ENCODE data around the gene HEATR9. TPM values are rescaled to one million over a fixed set of nuclear protein-coding genes. Genes with fewer than 3 reads are reported as not detected.

HEATR9 gene
- total RNA-seq, 1 experiment from 2014 or later = not detected

DNA sequence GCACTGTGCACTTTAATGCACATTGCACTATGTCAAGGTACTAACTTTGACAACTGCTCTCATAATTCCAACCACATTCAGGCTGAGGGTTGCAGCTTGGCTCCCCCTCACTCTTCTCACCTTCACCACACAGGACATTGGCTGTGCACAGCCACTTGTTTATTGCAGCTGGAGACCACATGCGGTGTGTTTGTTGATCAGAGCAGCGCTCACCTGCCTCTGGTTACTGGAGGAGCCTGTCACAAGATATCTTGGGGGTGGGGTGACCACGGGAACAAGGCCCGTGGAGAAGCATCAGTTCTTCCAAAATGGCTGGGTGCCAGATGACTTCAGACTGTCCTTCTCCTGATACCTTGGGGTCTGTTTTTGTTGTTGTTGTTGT is 22.1 kb upstream of the HEATR9 start:
- no peaks in the 10 kb centered on the region for H3K36me3 ChIP-seq (ENCODE audit: control insufficient read depth in 1 of 2, insufficient read depth in 2 of 2, low read length in 2 of 2)
- ChIA-PET RAD21 (ENCODE audit: low non-redundant PET in 1 of 2, low total read pairs in 2 of 2, uncharacterized antibody in 2 of 2, unreplicated experiment in 2 of 2) (interaction anchor here in 1 of 2 experiments (0.7 kb wide), 1 partner anchor 114 kb away, joined by 5 read pairs; no protein-coding TSS in a partner anchor), POLR2A (no interaction called here), CTCF (no interaction called here)
- TF ChIP-seq, protein P1, sequence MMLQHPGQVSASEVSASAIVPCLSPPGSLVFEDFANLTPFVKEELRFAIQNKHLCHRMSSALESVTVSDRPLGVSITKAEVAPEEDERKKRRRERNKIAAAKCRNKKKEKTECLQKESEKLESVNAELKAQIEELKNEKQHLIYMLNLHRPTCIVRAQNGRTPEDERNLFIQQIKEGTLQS (IDR thresholded peaks at IDR 0.05) = no peak
- no peak for TF ChIP-seq ELF1 (IDR thresholded peaks at IDR 0.05; ENCODE audit: borderline replicate concordance, low read depth)
- TF ChIP-seq CBX3 (IDR thresholded peaks at IDR 0.05; ENCODE audit: low read depth) = no peak
- no peak for TF ChIP-seq RAD21 (IDR thresholded peaks at IDR 0.05; ENCODE audit: low read depth)
- no peak for TF ChIP-seq EGR1 (IDR thresholded peaks at IDR 0.05; ENCODE audit: low read depth)
- no peak for TF ChIP-seq FOSL1 (IDR thresholded peaks at IDR 0.05; ENCODE audit: low read depth)
- no peak for TF ChIP-seq SRF (IDR thresholded peaks at IDR 0.05; ENCODE audit: low read depth)
- TF ChIP-seq, protein P2, sequence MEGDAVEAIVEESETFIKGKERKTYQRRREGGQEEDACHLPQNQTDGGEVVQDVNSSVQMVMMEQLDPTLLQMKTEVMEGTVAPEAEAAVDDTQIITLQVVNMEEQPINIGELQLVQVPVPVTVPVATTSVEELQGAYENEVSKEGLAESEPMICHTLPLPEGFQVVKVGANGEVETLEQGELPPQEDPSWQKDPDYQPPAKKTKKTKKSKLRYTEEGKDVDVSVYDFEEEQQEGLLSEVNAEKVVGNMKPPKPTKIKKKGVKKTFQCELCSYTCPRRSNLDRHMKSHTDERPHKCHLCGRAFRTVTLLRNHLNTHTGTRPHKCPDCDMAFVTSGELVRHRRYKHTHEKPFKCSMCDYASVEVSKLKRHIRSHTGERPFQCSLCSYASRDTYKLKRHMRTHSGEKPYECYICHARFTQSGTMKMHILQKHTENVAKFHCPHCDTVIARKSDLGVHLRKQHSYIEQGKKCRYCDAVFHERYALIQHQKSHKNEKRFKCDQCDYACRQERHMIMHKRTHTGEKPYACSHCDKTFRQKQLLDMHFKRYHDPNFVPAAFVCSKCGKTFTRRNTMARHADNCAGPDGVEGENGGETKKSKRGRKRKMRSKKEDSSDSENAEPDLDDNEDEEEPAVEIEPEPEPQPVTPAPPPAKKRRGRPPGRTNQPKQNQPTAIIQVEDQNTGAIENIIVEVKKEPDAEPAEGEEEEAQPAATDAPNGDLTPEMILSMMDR (IDR thresholded peaks at IDR 0.05 in 2 of 3, conservative IDR thresholded peaks at IDR 0.05 in 1 of 3; ENCODE audit: borderline replicate concordance in 1 of 3, insufficient read depth in 1 of 3, low read depth in 2 of 3, low read length in 2 of 3) = no peak
- no peaks in the 10 kb centered on the region for H3K27me3 ChIP-seq (ENCODE audit: insufficient read depth, low read length)
- ATAC-seq = no peak
- H3K9ac ChIP-seq (ENCODE audit: low read length) = no peak overlapping the region
- H3K4me3 ChIP-seq (replicated peaks in 1 of 2; ENCODE audit: low read depth in 1 of 2, low read length in 2 of 2) = no peak overlapping the region
- H3K9me3 ChIP-seq (ENCODE audit: control insufficient read depth in 1 of 2, insufficient read depth in 1 of 2, low read depth in 1 of 2, low read length in 2 of 2) = no peaks in the 10 kb centered on the region
- H4K20me1 ChIP-seq (ENCODE audit: insufficient read depth) = no peaks in the 10 kb centered on the region
- no peak overlapping the region for H3K4me2 ChIP-seq (ENCODE audit: low read length)
- H3K27ac ChIP-seq (ENCODE audit: low read depth, low read length) = no peak overlapping the region
- intact Hi-C loops (cut with micrococcal nuclease) = no loop called here
- H2AFZ ChIP-seq (ENCODE audit: low read depth, low read length, poor library complexity, severe bottlenecking) = no peak overlapping the region
- H3K4me1 ChIP-seq (ENCODE audit: control insufficient read depth in 1 of 2, insufficient read depth in 2 of 2, low read length in 2 of 2) = no peaks in the 10 kb centered on the region
- no peak for DNase-seq (ENCODE audit: low read depth, low spot score)
- no peaks in the 10 kb centered on the region for H3K79me2 ChIP-seq (ENCODE audit: insufficient read depth, low read length)
- H3K9me2 ChIP-seq (ENCODE audit: insufficient read depth) = no peaks in the 10 kb centered on the region
- BruUV-seq (replicated peaks) = no TSS peak
